ENCODE results near the gene GPHB5. TPM values are rescaled to one million over a fixed set of nuclear protein-coding genes. Genes with fewer than 3 reads are reported as not detected.

The GPHB5 gene
- total RNA-seq, 1 experiment from 2014 or later, result not detected

GRCh38 chr14:63301891-63302534 lies 16.7 kb downstream of the GPHB5 start:
- Histone ChIP-seq H3K4me1 (replicated peaks; ENCODE audit: insufficient read depth) (no peaks in the 10 kb centered on the region), H3K27ac (no peak overlapping the region), H3K27me3 (ENCODE audit: insufficient read depth, low read depth) (no peaks in the 10 kb centered on the region), H3K9me2 (ENCODE audit: insufficient read depth) (no peaks in the 10 kb centered on the region), H3K79me2 (ENCODE audit: low read depth) (no peaks in the 10 kb centered on the region), H3K36me3 (ENCODE audit: low read depth) (no peaks in the 10 kb centered on the region), H4K20me1 (ENCODE audit: insufficient read depth) (no peaks in the 10 kb centered on the region), H3K4me2 (no peak overlapping the region), H3F3A (ENCODE audit: insufficient read depth, low read depth) (no peaks in the 10 kb centered on the region), H3K9me3 (ENCODE audit: insufficient read depth, low read depth) (no peaks in the 10 kb centered on the region), H2AFZ (no peak overlapping the region), H3K4me3 (no peak overlapping the region)
- DNase-seq, result no peak
- CTCF ChIA-PET, result no interaction called here
- no peak for TF ChIP-seq EZH2 (IDR thresholded peaks at IDR 0.05; ENCODE audit: low read depth)
- TF ChIP-seq CTCF (conservative IDR thresholded peaks at IDR 0.05), result no peak
- POLR2A ChIA-PET (ENCODE audit: unreplicated experiment), result no interaction called here
- no TSS peak for BruUV-seq (replicated peaks)
- intact Hi-C loops (cut with micrococcal nuclease; ENCODE audit: unreplicated experiment), result loop anchor here (10.0 kb wide), 1 partner anchor 1003 kb away; no protein-coding TSS in a partner anchor

GRCh38 chr14:63300854-63301253 lies 17.9 kb downstream of the GPHB5 start:
- CTCF ChIA-PET, result interaction anchor here (0.7 kb wide), 1 partner anchor 401 kb away, joined by 5 read pairs; no protein-coding TSS in a partner anchor
- H3K9me2 ChIP-seq (ENCODE audit: insufficient read depth), result no peaks in the 10 kb centered on the region
- no peaks in the 10 kb centered on the region for H3K27me3 ChIP-seq (ENCODE audit: insufficient read depth, low read depth)
- BruUV-seq (replicated peaks), result no TSS peak
- no peaks in the 10 kb centered on the region for H3K4me1 ChIP-seq (replicated peaks; ENCODE audit: insufficient read depth)
- no peaks in the 10 kb centered on the region for H4K20me1 ChIP-seq (ENCODE audit: insufficient read depth)
- POLR2A ChIA-PET (ENCODE audit: unreplicated experiment), result no interaction called here
- H3K4me2 ChIP-seq, result no peak overlapping the region
- no peak overlapping the region for H2AFZ ChIP-seq
- DNase-seq, result no peak
- no peaks in the 10 kb centered on the region for H3K36me3 ChIP-seq (ENCODE audit: low read depth)
- intact Hi-C loops (cut with micrococcal nuclease; ENCODE audit: unreplicated experiment), result loop anchor here (10.0 kb wide), 1 partner anchor 1004 kb away; no protein-coding TSS in a partner anchor
- TF ChIP-seq CTCF (conservative IDR thresholded peaks at IDR 0.05), result no peak
- no peak for TF ChIP-seq EZH2 (IDR thresholded peaks at IDR 0.05; ENCODE audit: low read depth)
- H3K27ac ChIP-seq, result no peak overlapping the region
- H3K79me2 ChIP-seq (ENCODE audit: low read depth), result no peaks in the 10 kb centered on the region
- no peak overlapping the region for H3K4me3 ChIP-seq
- no peaks in the 10 kb centered on the region for H3K9me3 ChIP-seq (ENCODE audit: insufficient read depth, low read depth)
- no peaks in the 10 kb centered on the region for H3F3A ChIP-seq (ENCODE audit: insufficient read depth, low read depth)

- Histone ChIP-seq H3K4me3 (no peak overlapping the region), H2AFZ (no peak overlapping the region), H3K9me3 (ENCODE audit: insufficient read depth, low read depth) (no peaks in the 10 kb centered on the region), H3K27me3 (ENCODE audit: insufficient read depth, low read depth) (no peaks in the 10 kb centered on the region), H3K79me2 (ENCODE audit: low read depth) (no peaks in the 10 kb centered on the region), H3K36me3 (ENCODE audit: low read depth) (no peaks in the 10 kb centered on the region), H3K4me1 (replicated peaks; ENCODE audit: insufficient read depth) (no peaks in the 10 kb centered on the region), H3K27ac (no peak overlapping the region), H3K9me2 (ENCODE audit: insufficient read depth) (no peaks in the 10 kb centered on the region), H3K4me2 (no peak overlapping the region), H4K20me1 (ENCODE audit: insufficient read depth) (no peaks in the 10 kb centered on the region), H3F3A (ENCODE audit: insufficient read depth, low read depth) (no peaks in the 10 kb centered on the region)
- POLR2A ChIA-PET (ENCODE audit: unreplicated experiment), result no interaction called here
- intact Hi-C loops (cut with micrococcal nuclease; ENCODE audit: unreplicated experiment), result loop anchor here (10.0 kb wide), 1 partner anchor 1005 kb away; no protein-coding TSS in a partner anchor
- CTCF ChIA-PET, result no interaction called here
- DNase-seq, result no peak
- no TSS peak for BruUV-seq (replicated peaks)
- TF ChIP-seq EZH2 (IDR thresholded peaks at IDR 0.05; ENCODE audit: low read depth), result no peak
- no peak for TF ChIP-seq CTCF (conservative IDR thresholded peaks at IDR 0.05)
These were observed 19.2 kb downstream of the GPHB5 start for GRCh38 chr14:63299351-63300110.
